Thoracic aorta (tissue), 2 donors: ENCODE data around the gene KRTAP10-5. TPM values are rescaled to one million over a fixed set of nuclear protein-coding genes. Genes with fewer than 3 reads are reported as not detected.

Source experiments
- ATAC-seq: fragments of 150-250 bp; one replicate; pipeline ENCODE4 v1.8.0; 2017; ENCODE audit warnings: low read depth; ENCODE audit not compliant: insufficient number of reproducible peaks, low FRiP score
- DNase-seq: peaks from one replicate; pipeline ENCODE4 v3.0.0-alpha.2; 2020; ENCODE audit warnings: low spot score
- H3K27ac ChIP-seq, 2 donors: fragments of 200-600 bp; sonication (generic); 1 replicate in 1 of 2; 2 replicates in 1 of 2; pipeline ENCODE4 v1.5.1; 2016; ENCODE audit warnings: mild to moderate bottlenecking in 2 of 2, moderate library complexity in 2 of 2
- H3K27me3 ChIP-seq: fragments of 200-600 bp; sonication (generic); replicated peaks from 2 replicates; pipeline ENCODE4 v1.6.0; 2016; ENCODE audit warnings: mild to moderate bottlenecking; ENCODE audit not compliant: insufficient read depth
- H3K36me3 ChIP-seq: fragments of 200-600 bp; sonication (generic); one replicate; pipeline ENCODE4 v1.5.1; 2016
- H3K4me1 ChIP-seq, 2 donors: fragments of 200-600 bp; sonication (generic); 1 replicate in 1 of 2; 2 replicates in 1 of 2; pipeline versions ENCODE4 v1.5.1 to v1.6.0; 2016; ENCODE audit warnings: low read depth in 2 of 2, mild to moderate bottlenecking in 1 of 2; ENCODE audit not compliant: control insufficient read depth in 1 of 2
- H3K4me3 ChIP-seq: fragments of 200-600 bp; sonication (generic); 2 replicates; pipeline ENCODE4 v1.5.1; 2016; ENCODE audit warnings: mild to moderate bottlenecking
- H3K9me3 ChIP-seq: fragments of 200-600 bp; sonication (generic); 2 replicates; pipeline ENCODE4 v1.5.1; 2016
- total RNA-seq, 2 donors: library from RNA; depleted of rRNA; stranded (reverse); fragments of >200 nt; gene quantifications; one replicate each; pipeline versions ENCODE4 v1.1.0 to v1.2.3, GENCODE V29; 2016
- TF ChIP-seq, protein P1 (sequence below): fragments of 200-600 bp; sonication (generic); IDR thresholded peaks from one replicate; pipeline ENCODE4 v1.5.1; 2019; ENCODE audit warnings: antibody characterized with exemption

The KRTAP10-5 gene
- total RNA-seq, 2 donors from 2014 or later, result not detected

DNA sequence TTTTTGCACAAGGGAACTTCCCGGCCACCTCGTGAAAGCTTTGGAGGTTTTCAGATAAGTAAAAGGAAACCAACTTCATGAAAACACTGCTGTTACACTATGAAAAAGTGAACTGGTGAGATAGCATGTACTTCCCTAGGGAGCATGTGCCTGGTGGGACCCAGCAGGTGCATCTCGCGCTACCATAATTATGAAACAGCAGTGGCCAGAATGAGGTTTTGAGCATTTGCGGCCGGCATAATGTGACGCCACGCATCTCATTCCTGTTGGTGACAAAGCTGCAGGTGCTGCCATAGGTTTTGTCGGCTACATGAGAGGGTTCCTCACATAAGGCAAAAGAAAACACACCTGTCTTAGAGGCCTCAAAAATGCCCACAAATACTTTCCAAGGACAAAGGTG is 23.5 kb downstream of the KRTAP10-5 start:
- no peaks in the 10 kb centered on the region for H3K4me1 ChIP-seq
- H3K27me3 ChIP-seq, result no peaks in the 10 kb centered on the region
- ATAC-seq (no peak), DNase-seq (no peak)
- no peaks in the 10 kb centered on the region for H3K9me3 ChIP-seq
- no peak overlapping the region for H3K27ac ChIP-seq
- H3K36me3 ChIP-seq, result no peaks in the 10 kb centered on the region
- H3K4me3 ChIP-seq, result no peak overlapping the region
- TF ChIP-seq, protein P1, sequence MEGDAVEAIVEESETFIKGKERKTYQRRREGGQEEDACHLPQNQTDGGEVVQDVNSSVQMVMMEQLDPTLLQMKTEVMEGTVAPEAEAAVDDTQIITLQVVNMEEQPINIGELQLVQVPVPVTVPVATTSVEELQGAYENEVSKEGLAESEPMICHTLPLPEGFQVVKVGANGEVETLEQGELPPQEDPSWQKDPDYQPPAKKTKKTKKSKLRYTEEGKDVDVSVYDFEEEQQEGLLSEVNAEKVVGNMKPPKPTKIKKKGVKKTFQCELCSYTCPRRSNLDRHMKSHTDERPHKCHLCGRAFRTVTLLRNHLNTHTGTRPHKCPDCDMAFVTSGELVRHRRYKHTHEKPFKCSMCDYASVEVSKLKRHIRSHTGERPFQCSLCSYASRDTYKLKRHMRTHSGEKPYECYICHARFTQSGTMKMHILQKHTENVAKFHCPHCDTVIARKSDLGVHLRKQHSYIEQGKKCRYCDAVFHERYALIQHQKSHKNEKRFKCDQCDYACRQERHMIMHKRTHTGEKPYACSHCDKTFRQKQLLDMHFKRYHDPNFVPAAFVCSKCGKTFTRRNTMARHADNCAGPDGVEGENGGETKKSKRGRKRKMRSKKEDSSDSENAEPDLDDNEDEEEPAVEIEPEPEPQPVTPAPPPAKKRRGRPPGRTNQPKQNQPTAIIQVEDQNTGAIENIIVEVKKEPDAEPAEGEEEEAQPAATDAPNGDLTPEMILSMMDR, result no peak

DNA sequence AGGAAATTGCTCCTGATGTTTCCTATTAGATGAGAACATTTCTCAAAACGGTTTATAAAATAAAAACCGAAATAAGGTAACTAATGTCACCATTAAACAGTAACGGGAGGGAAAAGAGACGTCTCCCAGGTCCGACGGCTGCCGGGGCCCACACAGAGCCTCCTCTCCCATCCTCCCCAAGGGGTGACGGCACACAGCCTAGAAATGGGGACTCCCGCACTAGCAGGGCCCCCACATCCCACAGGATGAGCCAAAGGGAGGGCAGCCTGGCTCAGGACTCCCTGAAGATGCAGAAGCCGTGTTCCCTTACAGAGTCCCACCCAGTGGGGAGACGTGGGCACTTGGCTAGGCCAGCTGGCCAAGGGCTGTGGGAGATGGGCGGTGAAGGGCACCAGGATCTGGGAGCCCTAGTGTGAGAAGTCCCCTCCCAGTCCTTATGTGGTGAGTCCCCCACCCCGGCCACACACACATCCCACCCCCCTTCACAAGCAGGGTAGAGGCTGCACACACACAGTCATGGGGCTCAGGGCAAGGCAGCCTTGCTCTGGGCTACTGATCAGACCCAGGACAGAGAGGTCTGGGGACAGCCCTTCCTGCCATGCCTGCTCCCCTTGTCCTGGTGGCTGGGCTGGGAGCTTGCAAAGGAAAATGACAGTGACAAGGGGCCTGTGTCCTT is 25.1 kb downstream of the KRTAP10-5 start:
- no peak overlapping the region for H3K4me3 ChIP-seq
- no peak for DNase-seq
- no peak for ATAC-seq
- H3K9me3 ChIP-seq, result no peaks in the 10 kb centered on the region
- TF ChIP-seq, protein P1, result no peak
- no peaks in the 10 kb centered on the region for H3K4me1 ChIP-seq
- H3K36me3 ChIP-seq, result no peaks in the 10 kb centered on the region
- no peaks in the 10 kb centered on the region for H3K27me3 ChIP-seq
- no peak overlapping the region for H3K27ac ChIP-seq

DNA sequence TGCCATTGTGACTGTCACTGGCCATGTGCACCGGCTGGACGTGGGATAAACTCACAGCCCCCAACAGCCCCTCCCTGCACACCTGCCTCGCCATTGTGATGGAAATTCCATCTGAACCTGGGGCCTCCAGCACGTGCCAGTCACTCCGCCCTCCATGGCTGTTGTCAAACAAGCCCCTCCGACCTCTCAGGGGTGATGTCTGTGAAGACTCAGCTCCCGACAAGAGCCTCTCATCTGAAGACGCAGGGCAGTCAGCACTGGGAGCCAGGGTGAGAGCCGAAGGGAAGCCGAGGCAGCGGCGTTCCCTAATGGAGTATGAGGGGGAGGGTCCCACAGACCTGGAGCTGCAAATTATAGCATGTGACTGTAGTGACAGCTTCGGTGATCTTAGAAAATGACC is 27.7 kb downstream of the KRTAP10-5 start:
- no peaks in the 10 kb centered on the region for H3K9me3 ChIP-seq
- H3K4me3 ChIP-seq, result no peak overlapping the region
- H3K27ac ChIP-seq, result no peak overlapping the region
- DNase-seq, result no peak
- H3K36me3 ChIP-seq, result no peaks in the 10 kb centered on the region
- H3K27me3 ChIP-seq, result no peaks in the 10 kb centered on the region
- no peak for ATAC-seq
- TF ChIP-seq, protein P1, result no peak
- no peaks in the 10 kb centered on the region for H3K4me1 ChIP-seq

DNA sequence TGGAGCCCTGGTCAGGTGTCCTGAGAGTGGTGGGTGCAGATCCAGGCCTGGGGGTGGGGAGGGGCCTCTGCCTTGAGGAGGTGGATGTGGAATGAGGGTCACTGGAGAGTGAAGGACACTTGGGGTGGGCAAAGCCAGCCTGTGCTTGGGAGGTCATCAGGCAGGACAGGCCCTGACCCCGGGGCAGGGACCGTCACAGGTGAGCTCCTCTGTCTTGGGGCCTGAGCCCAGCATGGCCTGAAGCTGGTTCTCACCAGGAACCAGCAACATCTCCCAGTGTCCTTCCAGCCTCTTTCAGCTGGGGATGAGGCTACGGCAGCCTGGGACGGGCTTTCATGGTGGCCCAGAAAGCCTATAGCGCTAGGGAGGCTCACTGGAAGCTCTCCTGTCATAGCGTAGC is 28.3 kb downstream of the KRTAP10-5 start:
- no peaks in the 10 kb centered on the region for H3K36me3 ChIP-seq
- no peak overlapping the region for H3K27ac ChIP-seq
- no peaks in the 10 kb centered on the region for H3K27me3 ChIP-seq
- H3K9me3 ChIP-seq, result no peaks in the 10 kb centered on the region
- DNase-seq (no peak), ATAC-seq (no peak)
- TF ChIP-seq, protein P1, result no peak
- H3K4me3 ChIP-seq, result no peak overlapping the region
- H3K4me1 ChIP-seq, result no peaks in the 10 kb centered on the region

DNA sequence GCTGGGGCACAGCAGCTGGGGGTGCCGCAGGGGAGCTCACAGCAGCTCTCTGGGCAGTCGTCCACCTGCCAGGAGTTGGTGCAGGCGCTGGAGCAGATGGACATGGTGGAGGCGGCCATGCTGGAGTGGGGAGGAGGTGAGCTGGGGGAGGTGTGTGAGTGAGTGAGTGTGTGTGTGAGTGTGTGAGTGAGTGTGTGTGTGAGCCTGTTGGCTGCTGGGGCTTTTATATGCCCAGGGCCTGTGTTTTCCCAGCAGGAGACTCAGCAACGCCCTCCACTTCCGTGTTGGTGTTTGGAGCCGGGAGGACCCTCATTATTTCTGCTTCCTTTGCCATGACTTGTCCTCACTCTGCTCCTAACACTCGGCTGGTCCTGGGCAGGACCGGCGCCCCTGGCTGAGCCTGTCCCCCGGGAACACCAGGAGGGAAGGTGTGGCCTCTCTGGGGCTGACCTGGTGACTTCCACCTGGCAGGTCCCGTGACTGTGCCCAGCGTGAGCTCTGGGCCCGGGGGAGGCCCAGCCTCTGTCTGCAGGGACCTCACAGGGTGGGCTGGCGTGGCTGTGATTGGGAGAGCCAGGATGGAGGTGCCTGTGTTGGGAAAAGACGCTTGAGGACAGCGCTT is 29.0 kb downstream of the KRTAP10-5 start, which contains the start of gene KRTAP10-2:
Gene KRTAP10-2 (minus strand): TSS at position 166 of the 622 bp plus-strand sequence. CDS start 47 bp downstream, at position 119.
- Histone ChIP-seq H3K27me3 (no peaks in the 10 kb centered on the region), H3K4me1 (no peaks in the 10 kb centered on the region)
- no peak for DNase-seq

More for the DNA sequence above, 29.0 kb downstream of the KRTAP10-5 start, which contains the start of gene KRTAP10-2:
- no peak within 1 kb of the TSS for H3K27ac ChIP-seq
- H3K9me3 ChIP-seq, result no peaks in the 10 kb centered on the region
- no peaks in the 10 kb centered on the region for H3K36me3 ChIP-seq
- ATAC-seq, result no peak
- no peak within 1 kb of the TSS for H3K4me3 ChIP-seq
- TF ChIP-seq, protein P1, result no peak
